ENCODE measurements around the gene LIPC.

GRCh38 chr15:58387130-58387529, 44.7 kb upstream of the LIPC start:
- no peak for TF ChIP-seq TAF1 (IDR thresholded peaks at IDR 0.05; ENCODE audit: low read depth)
- TF ChIP-seq REST (IDR thresholded peaks at IDR 0.05; ENCODE audit: low read depth) = no peak
- TF ChIP-seq CREB1 (IDR thresholded peaks at IDR 0.05; ENCODE audit: low read depth) = no peak
- no peak for TF ChIP-seq FOXM1 (IDR thresholded peaks at IDR 0.05; ENCODE audit: borderline replicate concordance, low read depth)
- no peak for TF ChIP-seq RAD21 (IDR thresholded peaks at IDR 0.05; ENCODE audit: low read depth)
- no peak for TF ChIP-seq TCF12 (IDR thresholded peaks at IDR 0.05; ENCODE audit: low read depth)
- no peak for TF ChIP-seq NFIC (IDR thresholded peaks at IDR 0.05)
- TF ChIP-seq EP300 (IDR thresholded peaks at IDR 0.05; ENCODE audit: borderline replicate concordance) = no peak
- no peak for TF ChIP-seq CEBPB (IDR thresholded peaks at IDR 0.05)
- TF ChIP-seq EGR1 (IDR thresholded peaks at IDR 0.05) = no peak
- TF ChIP-seq MAX (IDR thresholded peaks at IDR 0.05) = no peak
- no peak for TF ChIP-seq ZBTB7A (IDR thresholded peaks at IDR 0.05; ENCODE audit: low read depth)
- TF ChIP-seq YY1 (IDR thresholded peaks at IDR 0.05; ENCODE audit: low read depth) = no peak
